Measurements from ENCODE around the gene SKOR1. TPM values are rescaled to one million over a fixed set of nuclear protein-coding genes. Genes with fewer than 3 reads are reported as not detected.

SKOR1 gene
- total RNA-seq, 5 donors from 2014 or later (not counting 1 experiment from before 2014, with no cell fraction given), result 0.79 to 2.7 (median 1.3) TPM

- no peak overlapping the region for H3K27ac ChIP-seq (ENCODE audit: low read length)
- Mint-ChIP-seq H3K4me3 (peak overlapping the region; percentile 69 to 88 (median 76)), H3K27me3 (peaks cover 36 to 58% of the 10 kb centered on the region in 2 donors), H3K4me1 (peaks cover 43 to 57% (median 54%) of the 10 kb centered on the region in 3 donors), H3K9me3 (no peaks in the 10 kb centered on the region), H3K36me3 (no peaks in the 10 kb centered on the region), H3K27ac (no peak overlapping the region)
- peaks cover 13 to 55% of the 10 kb centered on the region in 2 experiments for H3K27me3 ChIP-seq (replicated peaks in 1 of 2; ENCODE audit: control insufficient read depth in 2 of 2, extremely low read depth in 1 of 2, insufficient read depth in 2 of 2, low read length in 1 of 2)
- ATAC-seq (replicated peaks in 1 of 4) (no peak), DNase-seq (peak in 3 of 35 experiments; percentile 16 to 35 (median 29))
- ChIA-PET POLR2A (interaction anchor here in 1 of 2 donors (0.7 kb wide), 1 partner anchor 366 kb away, joined by 3 read pairs; no protein-coding TSS in a partner anchor), CTCF (interaction anchor here (0.6 to 2.2 kb wide), 10 partner anchors 20 to 380 kb away, joined by 3 to 19 read pairs (median 5); no protein-coding TSS in a partner anchor)
- H3K9me3 ChIP-seq, result no peaks in the 10 kb centered on the region
- H3K4me3 ChIP-seq (ENCODE audit: control insufficient read depth in 1 of 2, extremely low read depth in 1 of 2, low read length in 1 of 2), result peak overlapping the region; percentile 50 to 91
- WGBS (ENCODE audit: insufficient coverage), result 6% methylated on average over 58 of the region's 59 CpGs
- H3K4me1 ChIP-seq (ENCODE audit: control insufficient read depth in 1 of 2, extremely low read depth in 1 of 2, insufficient read depth in 2 of 2, low read length in 2 of 2), result peaks cover 25 to 55% of the 10 kb centered on the region in 2 experiments
- no peaks in the 10 kb centered on the region for H3K36me3 ChIP-seq (ENCODE audit: control insufficient read depth in 2 of 2, extremely low read depth in 1 of 2, insufficient read depth in 1 of 2, low read length in 1 of 2)
Observed at GRCh38 chr15:67835297-67836133, 10.2 kb downstream of the SKOR1 start.

GRCh38 chr15:67836134-67836455 is 10.8 kb downstream of the SKOR1 start:
- Histone ChIP-seq H3K4me3 (ENCODE audit: control insufficient read depth in 1 of 2, extremely low read depth in 1 of 2, low read length in 1 of 2) (peak overlapping the region; percentile 50 to 91), H3K9me3 (no peaks in the 10 kb centered on the region), H3K27me3 (replicated peaks in 1 of 2; ENCODE audit: control insufficient read depth in 2 of 2, extremely low read depth in 1 of 2, insufficient read depth in 2 of 2, low read length in 1 of 2) (peaks cover 11 to 50% of the 10 kb centered on the region in 2 experiments), H3K4me1 (ENCODE audit: control insufficient read depth in 1 of 2, extremely low read depth in 1 of 2, insufficient read depth in 2 of 2, low read length in 2 of 2) (peaks cover 31 to 61% of the 10 kb centered on the region in 2 experiments), H3K36me3 (ENCODE audit: control insufficient read depth in 2 of 2, extremely low read depth in 1 of 2, insufficient read depth in 1 of 2, low read length in 1 of 2) (no peaks in the 10 kb centered on the region), H3K27ac (ENCODE audit: low read length) (no peak overlapping the region)
- H3K27ac Mint-ChIP-seq, result no peak overlapping the region
- H3K4me1 Mint-ChIP-seq, result peaks cover 45 to 59% (median 56%) of the 10 kb centered on the region in 3 donors
- ATAC-seq (replicated peaks in 1 of 4) (no peak), DNase-seq (peak in 1 of 35 experiments; percentile 19)
- H3K27me3 Mint-ChIP-seq, result peaks cover 30 to 52% of the 10 kb centered on the region in 2 donors
- H3K4me3 Mint-ChIP-seq, result peak overlapping the region; percentile 69 to 88 (median 76)
- H3K36me3 Mint-ChIP-seq, result no peaks in the 10 kb centered on the region
- H3K9me3 Mint-ChIP-seq, result no peaks in the 10 kb centered on the region
- ChIA-PET CTCF (interaction anchor here (0.6 to 2.2 kb wide), 10 partner anchors 20 to 380 kb away, joined by 3 to 19 read pairs (median 5); no protein-coding TSS in a partner anchor), POLR2A (interaction anchor here in 1 of 2 donors (0.7 kb wide), 1 partner anchor 366 kb away, joined by 3 read pairs; no protein-coding TSS in a partner anchor)
- 0% methylated on average over 5 of the region's 16 CpGs for WGBS (ENCODE audit: insufficient coverage)

- ATAC-seq (replicated peaks in 1 of 4), result no peak
- DNase-seq, result peak in 20 of 35 experiments; percentile 24 to 78 (median 46)
- CTCF ChIA-PET, result interaction anchor here (0.6 to 2.2 kb wide), 9 partner anchors 21 to 381 kb away, joined by 3 to 19 read pairs (median 5); no protein-coding TSS in a partner anchor
- Mint-ChIP-seq H3K27ac (peak overlapping the region; percentile 55 to 57), H3K4me1 (peaks cover 49 to 63% (median 60%) of the 10 kb centered on the region in 3 donors), H3K36me3 (no peaks in the 10 kb centered on the region), H3K9me3 (no peaks in the 10 kb centered on the region), H3K27me3 (peaks cover 26 to 48% of the 10 kb centered on the region in 2 donors), H3K4me3 (peak overlapping the region; percentile 69 to 88 (median 76))
- peaks cover 33 to 65% of the 10 kb centered on the region in 2 experiments for H3K4me1 ChIP-seq (ENCODE audit: control insufficient read depth in 1 of 2, extremely low read depth in 1 of 2, insufficient read depth in 2 of 2, low read length in 2 of 2)
- POLR2A ChIA-PET, result interaction anchor here in 1 of 2 donors (0.7 kb wide), 1 partner anchor 365 kb away, joined by 3 read pairs; no protein-coding TSS in a partner anchor
- no peak overlapping the region for H3K27ac ChIP-seq (ENCODE audit: low read length)
- H3K4me3 ChIP-seq (ENCODE audit: control insufficient read depth in 1 of 2, extremely low read depth in 1 of 2, low read length in 1 of 2), result peak overlapping the region; percentile 50 to 91
- no peaks in the 10 kb centered on the region for H3K36me3 ChIP-seq (ENCODE audit: control insufficient read depth in 2 of 2, extremely low read depth in 1 of 2, insufficient read depth in 1 of 2, low read length in 1 of 2)
- H3K27me3 ChIP-seq (replicated peaks in 1 of 2; ENCODE audit: control insufficient read depth in 2 of 2, extremely low read depth in 1 of 2, insufficient read depth in 2 of 2, low read length in 1 of 2), result peaks cover 8 to 46% of the 10 kb centered on the region in 2 experiments
- no peaks in the 10 kb centered on the region for H3K9me3 ChIP-seq
- WGBS (ENCODE audit: insufficient coverage), result 100% methylated on average over 3 of the region's 8 CpGs
Observed at GRCh38 chr15:67836477-67836876, 11.2 kb downstream of the SKOR1 start.

- H3K27me3 ChIP-seq (replicated peaks in 1 of 2; ENCODE audit: control insufficient read depth in 2 of 2, extremely low read depth in 1 of 2, insufficient read depth in 2 of 2, low read length in 1 of 2), result peaks cover 8 to 43% of the 10 kb centered on the region in 2 experiments
- DNase-seq, result peak in 1 of 35 experiments; percentile 9
- Mint-ChIP-seq H3K27ac (no peak overlapping the region), H3K4me3 (no peak overlapping the region), H3K4me1 (peaks cover 50 to 64% (median 60%) of the 10 kb centered on the region in 3 donors), H3K9me3 (no peaks in the 10 kb centered on the region), H3K27me3 (peaks cover 24 to 45% of the 10 kb centered on the region in 2 donors), H3K36me3 (no peaks in the 10 kb centered on the region)
- CTCF ChIA-PET, result interaction anchor here (0.6 to 1.4 kb wide), 3 partner anchors 52 to 925 kb away, joined by 3 to 6 read pairs (median 3); no protein-coding TSS in a partner anchor
- H3K27ac ChIP-seq (ENCODE audit: low read length), result no peak overlapping the region
- H3K4me1 ChIP-seq (ENCODE audit: control insufficient read depth in 1 of 2, extremely low read depth in 1 of 2, insufficient read depth in 2 of 2, low read length in 2 of 2), result peaks cover 33 to 65% of the 10 kb centered on the region in 2 experiments
- no peak overlapping the region for H3K4me3 ChIP-seq (ENCODE audit: control insufficient read depth in 1 of 2, extremely low read depth in 1 of 2, low read length in 1 of 2)
- no peak for ATAC-seq (replicated peaks in 1 of 4)
- no peaks in the 10 kb centered on the region for H3K9me3 ChIP-seq
- POLR2A ChIA-PET, result no interaction called here
- H3K36me3 ChIP-seq (ENCODE audit: control insufficient read depth in 2 of 2, extremely low read depth in 1 of 2, insufficient read depth in 1 of 2, low read length in 1 of 2), result no peaks in the 10 kb centered on the region
- whole genome bisulfite sequencing (ENCODE audit: insufficient coverage), result no CpG with 5 or more reads among the region's 2 CpGs
Observed at GRCh38 chr15:67836955-67837354, 11.6 kb downstream of the SKOR1 start.

GRCh38 chr15:67838789-67839332 is 13.6 kb downstream of the SKOR1 start:
- H3K4me3 Mint-ChIP-seq, result peak overlapping the region; percentile 49 to 93 (median 87)
- peaks cover 37 to 53% (median 49%) of the 10 kb centered on the region in 3 donors for H3K4me1 Mint-ChIP-seq
- H3K36me3 Mint-ChIP-seq, result no peaks in the 10 kb centered on the region
- Histone ChIP-seq H3K9me3 (no peaks in the 10 kb centered on the region), H3K27me3 (replicated peaks in 1 of 2; ENCODE audit: control insufficient read depth in 2 of 2, extremely low read depth in 1 of 2, insufficient read depth in 2 of 2, low read length in 1 of 2) (peaks cover 4 to 24% of the 10 kb centered on the region in 2 experiments), H3K4me3 (ENCODE audit: control insufficient read depth in 1 of 2, extremely low read depth in 1 of 2, low read length in 1 of 2) (peak overlapping the region; percentile 87 to 91), H3K4me1 (ENCODE audit: control insufficient read depth in 1 of 2, extremely low read depth in 1 of 2, insufficient read depth in 2 of 2, low read length in 2 of 2) (peaks cover 22 to 50% of the 10 kb centered on the region in 2 experiments), H3K27ac (ENCODE audit: low read length) (peak overlapping the region; percentile 94), H3K36me3 (ENCODE audit: control insufficient read depth in 2 of 2, extremely low read depth in 1 of 2, insufficient read depth in 1 of 2, low read length in 1 of 2) (no peaks in the 10 kb centered on the region)
- ChIA-PET CTCF (interaction anchor here in 1 of 2 donors (0.7 kb wide), 1 partner anchor 318 kb away, joined by 4 read pairs; no protein-coding TSS in a partner anchor), POLR2A (no interaction called here)
- H3K9me3 Mint-ChIP-seq, result no peaks in the 10 kb centered on the region
- ATAC-seq (replicated peaks in 1 of 4) (no peak), DNase-seq (no peak)
- 47% methylated on average over 22 of the region's 25 CpGs for WGBS (ENCODE audit: insufficient coverage)
- H3K27ac Mint-ChIP-seq, result peak overlapping the region; percentile 98 to 99
- H3K27me3 Mint-ChIP-seq, result peaks cover 9 to 30% of the 10 kb centered on the region in 2 donors

DNA sequence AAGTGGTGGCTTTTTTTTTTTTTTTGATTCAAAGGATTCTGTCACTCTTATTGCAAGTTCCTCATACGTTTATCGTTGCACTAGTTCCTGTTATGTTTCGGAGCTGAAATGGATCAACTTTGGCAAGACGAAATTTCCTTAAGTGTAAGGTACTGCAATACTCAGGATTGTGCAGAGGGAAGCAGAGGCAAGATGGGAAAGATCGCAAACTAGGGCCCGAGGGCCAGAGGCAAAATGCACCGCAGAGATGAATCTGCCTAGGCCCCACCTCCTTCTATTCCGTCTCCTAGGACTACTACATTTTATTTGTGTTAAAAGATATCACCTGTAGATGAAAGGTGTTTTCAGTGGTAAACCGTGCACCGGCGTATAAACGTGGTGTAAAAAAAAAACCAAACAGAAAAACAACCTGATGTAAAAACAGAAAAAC is 14.2 kb downstream of the SKOR1 start:
- Histone ChIP-seq H3K27ac (ENCODE audit: low read length) (peak overlapping the region; percentile 94), H3K4me1 (ENCODE audit: control insufficient read depth in 1 of 2, extremely low read depth in 1 of 2, insufficient read depth in 2 of 2, low read length in 2 of 2) (peaks cover 20 to 44% of the 10 kb centered on the region in 2 experiments), H3K9me3 (no peaks in the 10 kb centered on the region), H3K4me3 (ENCODE audit: control insufficient read depth in 1 of 2, extremely low read depth in 1 of 2, low read length in 1 of 2) (peak overlapping the region; percentile 87 to 91), H3K27me3 (replicated peaks in 1 of 2; ENCODE audit: control insufficient read depth in 2 of 2, extremely low read depth in 1 of 2, insufficient read depth in 2 of 2, low read length in 1 of 2) (peaks cover 4 to 18% of the 10 kb centered on the region in 2 experiments), H3K36me3 (ENCODE audit: control insufficient read depth in 2 of 2, extremely low read depth in 1 of 2, insufficient read depth in 1 of 2, low read length in 1 of 2) (no peaks in the 10 kb centered on the region)
- Mint-ChIP-seq H3K9me3 (no peaks in the 10 kb centered on the region), H3K27me3 (peaks cover 3 to 24% of the 10 kb centered on the region in 2 donors), H3K36me3 (no peaks in the 10 kb centered on the region), H3K27ac (peak overlapping the region; percentile 98 to 99), H3K4me3 (peak overlapping the region; percentile 87 to 93 (median 92)), H3K4me1 (peaks cover 31 to 48% (median 42%) of the 10 kb centered on the region in 3 donors)
- ChIA-PET CTCF (interaction anchor here in 1 of 2 donors (0.7 kb wide), 1 partner anchor 318 kb away, joined by 4 read pairs; no protein-coding TSS in a partner anchor), POLR2A (no interaction called here)
- 4% methylated on average over 4 of the region's 12 CpGs for WGBS (ENCODE audit: insufficient coverage)
- ATAC-seq (replicated peaks in 1 of 4), result peak; percentile 18 to 67 (median 26)
- DNase-seq, result peak in 19 of 35 experiments; percentile 30 to 70 (median 41)
